LNCAP (cell line): ENCODE results near the gene FGF11.

Source experiments
- TF ChIP-seq, protein P1 (sequence below): fragments of 450-650 bp; IDR thresholded peaks from 2 replicates; pipeline ENCODE4 v1.5.1; 2017; ENCODE audit warnings: mild to moderate bottlenecking

The FGF11 gene

DNA sequence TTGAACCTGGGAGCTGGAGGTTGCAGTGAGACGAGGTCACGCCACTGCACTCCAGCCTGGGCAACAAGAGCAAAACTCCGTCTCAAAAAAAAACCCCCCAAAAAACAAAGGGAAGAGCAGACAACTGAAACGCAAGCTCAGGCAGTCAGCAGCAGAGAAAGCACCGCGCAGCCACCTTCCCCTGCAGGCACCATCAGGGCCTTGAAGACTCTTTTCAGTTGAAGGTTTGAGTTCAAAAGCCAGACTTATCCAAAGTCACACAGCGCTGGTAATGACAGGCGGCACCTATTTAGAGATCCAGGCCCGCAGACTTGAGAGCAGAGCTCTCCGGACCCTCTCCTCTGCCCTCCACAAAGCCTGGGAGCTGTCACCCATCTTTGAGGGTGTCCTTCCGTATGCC is 29.0 kb downstream of the FGF11 start:
- TF ChIP-seq, protein P1, sequence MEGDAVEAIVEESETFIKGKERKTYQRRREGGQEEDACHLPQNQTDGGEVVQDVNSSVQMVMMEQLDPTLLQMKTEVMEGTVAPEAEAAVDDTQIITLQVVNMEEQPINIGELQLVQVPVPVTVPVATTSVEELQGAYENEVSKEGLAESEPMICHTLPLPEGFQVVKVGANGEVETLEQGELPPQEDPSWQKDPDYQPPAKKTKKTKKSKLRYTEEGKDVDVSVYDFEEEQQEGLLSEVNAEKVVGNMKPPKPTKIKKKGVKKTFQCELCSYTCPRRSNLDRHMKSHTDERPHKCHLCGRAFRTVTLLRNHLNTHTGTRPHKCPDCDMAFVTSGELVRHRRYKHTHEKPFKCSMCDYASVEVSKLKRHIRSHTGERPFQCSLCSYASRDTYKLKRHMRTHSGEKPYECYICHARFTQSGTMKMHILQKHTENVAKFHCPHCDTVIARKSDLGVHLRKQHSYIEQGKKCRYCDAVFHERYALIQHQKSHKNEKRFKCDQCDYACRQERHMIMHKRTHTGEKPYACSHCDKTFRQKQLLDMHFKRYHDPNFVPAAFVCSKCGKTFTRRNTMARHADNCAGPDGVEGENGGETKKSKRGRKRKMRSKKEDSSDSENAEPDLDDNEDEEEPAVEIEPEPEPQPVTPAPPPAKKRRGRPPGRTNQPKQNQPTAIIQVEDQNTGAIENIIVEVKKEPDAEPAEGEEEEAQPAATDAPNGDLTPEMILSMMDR = no peak

DNA sequence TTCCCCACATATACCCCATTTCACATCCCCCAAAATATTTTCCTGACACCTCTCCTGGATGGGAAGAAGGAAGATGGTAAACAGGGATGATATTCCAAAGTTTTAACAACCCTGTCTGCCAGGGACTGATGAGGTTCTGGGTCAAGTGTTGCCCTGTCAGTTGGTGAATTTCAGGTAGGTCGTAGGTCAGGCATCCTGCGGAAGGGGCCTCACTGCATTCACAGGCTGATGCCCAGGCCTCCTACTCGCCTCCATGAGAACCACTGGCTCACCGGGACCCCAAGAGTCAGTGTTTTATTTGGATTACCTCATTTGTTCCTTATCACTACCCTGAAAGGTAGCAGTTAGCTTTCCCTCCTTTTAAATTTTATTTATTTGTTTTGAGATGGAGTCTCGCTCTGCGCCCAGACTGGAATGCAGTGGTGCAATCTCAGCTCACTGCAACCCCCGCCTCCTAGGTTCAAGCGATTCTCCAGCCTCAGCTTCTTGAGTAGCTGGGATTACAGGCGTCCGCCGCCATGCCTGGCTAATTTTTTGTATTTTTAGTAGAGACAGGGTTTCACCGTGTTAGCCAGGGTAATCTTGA is 29.6 kb downstream of the FGF11 start:
- TF ChIP-seq, protein P1 = no peak

DNA sequence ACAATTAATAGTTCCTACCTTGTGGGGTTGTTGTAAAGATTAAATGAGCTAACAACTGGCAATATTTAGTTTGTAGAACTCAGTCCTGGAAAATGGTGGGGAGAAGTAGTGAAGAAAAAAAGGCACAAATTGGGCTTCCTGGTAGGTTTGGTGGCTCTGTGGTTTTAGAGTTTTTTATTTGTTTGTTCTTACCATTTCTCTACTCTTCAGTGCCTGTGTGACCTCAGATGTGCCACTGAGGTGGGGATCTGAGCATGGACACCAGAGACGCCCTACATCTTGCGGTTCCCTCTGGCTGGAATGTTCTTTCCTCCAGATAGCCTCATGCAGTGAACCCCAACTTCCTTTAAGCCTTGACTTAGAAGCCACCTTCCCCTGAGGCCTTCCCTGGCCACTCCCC is 32.4 kb downstream of the FGF11 start:
- TF ChIP-seq, protein P1 = no peak

DNA sequence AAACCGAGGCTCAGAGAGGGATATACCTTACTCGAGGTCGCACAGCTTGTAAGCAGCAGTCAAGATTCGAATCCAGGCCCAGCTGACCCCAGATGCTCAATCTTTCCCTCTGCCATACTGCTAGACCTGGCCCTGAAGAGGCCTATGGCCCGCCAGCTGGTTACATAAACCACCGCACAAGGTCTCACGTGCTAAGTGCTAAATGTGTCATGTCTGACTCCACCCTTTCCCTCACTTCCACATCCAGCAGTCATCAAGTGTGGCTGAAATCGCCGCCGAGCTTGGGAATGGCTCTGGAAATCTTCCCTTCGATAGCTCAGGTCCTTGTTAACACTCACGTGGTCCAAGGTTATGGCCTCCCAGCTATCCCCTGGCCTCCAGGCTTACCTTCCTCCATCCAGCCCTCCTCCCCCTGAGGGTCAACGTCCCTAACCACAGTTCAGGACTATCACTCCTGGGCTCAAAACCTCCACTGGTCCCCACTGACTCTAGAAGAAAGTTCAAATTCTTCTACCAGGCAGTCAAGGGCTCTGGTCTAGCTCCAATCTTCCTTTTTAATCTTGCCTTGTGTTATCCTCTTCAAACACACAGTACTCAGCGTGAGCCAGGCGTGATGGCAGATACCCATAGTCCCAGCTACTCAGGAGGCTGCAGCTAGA is 36.6 kb downstream of the FGF11 start:
- TF ChIP-seq, protein P1 = no peak

DNA sequence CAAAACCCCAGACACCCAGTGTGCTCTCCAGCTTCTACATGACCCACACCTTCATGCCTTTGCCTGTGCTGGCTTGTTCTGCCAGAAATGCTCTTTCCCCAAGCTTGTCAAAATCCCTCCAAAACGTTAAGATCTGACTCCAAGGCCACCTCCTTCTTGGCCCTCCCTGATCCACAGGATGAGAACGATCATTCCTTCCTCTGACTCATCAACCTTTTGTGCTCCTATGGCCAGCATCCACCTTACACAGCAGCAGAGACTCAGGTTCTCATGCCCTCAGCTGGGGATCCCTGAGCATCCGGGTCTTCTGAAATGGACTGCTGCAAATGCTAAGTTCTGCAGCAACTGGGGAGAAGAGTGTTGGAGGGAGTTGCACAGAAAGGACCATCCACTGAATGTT is 37.2 kb downstream of the FGF11 start:
- TF ChIP-seq, protein P1 = no peak

DNA sequence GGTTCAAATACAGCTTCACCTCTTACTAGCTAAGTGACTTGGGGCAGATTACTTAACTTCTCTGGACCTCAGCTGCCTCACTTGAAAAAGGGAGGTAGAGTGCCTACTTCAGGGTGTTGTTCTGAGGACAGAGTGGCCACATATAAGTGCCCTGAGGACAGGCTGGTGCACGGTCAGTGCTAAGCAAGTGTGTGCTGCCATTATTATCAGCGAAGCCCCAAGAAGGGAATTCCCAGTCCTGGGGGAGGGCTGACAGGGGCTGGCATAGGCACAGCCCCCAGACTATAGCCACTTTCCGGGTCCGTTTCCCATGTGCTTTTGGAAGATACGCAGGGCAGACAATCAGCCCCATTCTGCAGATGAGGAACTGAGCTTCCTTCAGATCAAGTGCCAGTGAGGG is 37.6 kb downstream of the FGF11 start:
- TF ChIP-seq, protein P1 = no peak

DNA sequence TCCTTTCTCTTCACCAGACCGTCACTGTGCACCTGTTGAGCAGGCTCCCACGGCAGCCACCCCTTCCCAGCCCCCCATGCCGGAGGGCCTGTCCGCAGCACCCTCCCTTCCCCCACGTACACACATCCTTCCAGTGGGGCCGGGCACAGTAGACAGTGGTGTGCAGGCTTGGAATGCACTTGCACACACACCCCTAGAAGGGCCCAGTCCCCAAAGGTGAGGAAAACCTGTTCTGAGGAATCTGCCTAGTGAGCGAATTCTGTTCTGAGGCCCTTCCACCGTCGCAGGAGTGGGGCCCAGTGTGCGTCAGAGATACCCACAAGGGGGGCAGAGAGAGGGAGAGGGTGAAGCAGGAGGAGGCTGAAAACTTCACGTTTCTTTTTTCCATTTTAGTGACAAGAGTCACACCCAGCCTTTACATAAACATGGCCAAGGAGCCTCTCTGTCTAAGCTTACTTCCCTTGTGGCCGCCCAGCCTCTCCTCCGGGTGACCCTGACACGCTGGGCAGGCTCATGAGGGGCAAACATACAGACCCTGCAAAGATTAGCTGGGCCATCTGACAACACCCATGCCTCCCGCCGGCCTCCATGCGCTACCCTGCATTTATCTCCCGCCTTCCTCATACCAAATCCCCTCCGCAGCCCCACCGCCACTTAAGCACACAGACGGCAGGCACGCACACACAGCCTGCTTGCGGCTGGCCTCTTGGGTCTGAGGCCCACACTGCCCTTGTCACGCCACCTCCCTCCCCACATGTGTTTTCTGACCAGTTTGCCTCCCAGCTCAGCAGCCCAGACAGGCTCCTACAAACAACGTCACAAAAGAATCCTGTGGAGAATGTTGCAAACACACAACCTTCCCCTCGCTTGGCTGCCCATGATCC is 38.3 kb downstream of the FGF11 start:
- TF ChIP-seq, protein P1 = no peak
